Measurements from ENCODE around the gene SDK2.

DNA sequence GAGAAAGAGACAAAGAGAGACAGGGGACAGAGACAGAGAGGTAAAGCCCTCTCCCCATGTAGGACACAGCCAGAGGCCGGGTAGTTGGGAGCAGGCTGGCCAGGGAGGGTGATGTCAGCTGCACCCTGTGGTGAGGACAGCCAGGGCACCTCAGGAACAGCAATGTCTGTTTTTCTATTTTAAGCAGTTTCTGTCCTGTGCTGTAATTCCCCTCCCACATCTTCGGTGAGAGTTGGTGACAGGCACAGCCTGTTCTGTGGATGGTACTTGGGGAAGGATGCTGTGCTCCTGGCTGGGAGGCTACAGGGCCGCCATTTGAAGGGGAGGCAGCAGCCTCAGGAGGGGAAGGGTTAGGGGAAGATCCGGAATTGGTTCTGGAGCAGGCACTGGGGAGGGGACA lies 163.5 kb downstream of the SDK2 start:
- TF ChIP-seq, protein P1, sequence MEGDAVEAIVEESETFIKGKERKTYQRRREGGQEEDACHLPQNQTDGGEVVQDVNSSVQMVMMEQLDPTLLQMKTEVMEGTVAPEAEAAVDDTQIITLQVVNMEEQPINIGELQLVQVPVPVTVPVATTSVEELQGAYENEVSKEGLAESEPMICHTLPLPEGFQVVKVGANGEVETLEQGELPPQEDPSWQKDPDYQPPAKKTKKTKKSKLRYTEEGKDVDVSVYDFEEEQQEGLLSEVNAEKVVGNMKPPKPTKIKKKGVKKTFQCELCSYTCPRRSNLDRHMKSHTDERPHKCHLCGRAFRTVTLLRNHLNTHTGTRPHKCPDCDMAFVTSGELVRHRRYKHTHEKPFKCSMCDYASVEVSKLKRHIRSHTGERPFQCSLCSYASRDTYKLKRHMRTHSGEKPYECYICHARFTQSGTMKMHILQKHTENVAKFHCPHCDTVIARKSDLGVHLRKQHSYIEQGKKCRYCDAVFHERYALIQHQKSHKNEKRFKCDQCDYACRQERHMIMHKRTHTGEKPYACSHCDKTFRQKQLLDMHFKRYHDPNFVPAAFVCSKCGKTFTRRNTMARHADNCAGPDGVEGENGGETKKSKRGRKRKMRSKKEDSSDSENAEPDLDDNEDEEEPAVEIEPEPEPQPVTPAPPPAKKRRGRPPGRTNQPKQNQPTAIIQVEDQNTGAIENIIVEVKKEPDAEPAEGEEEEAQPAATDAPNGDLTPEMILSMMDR (conservative IDR thresholded peaks at IDR 0.05; ENCODE audit: low read depth, low read length), result no peak
- no peak for TF ChIP-seq EZH2 (IDR thresholded peaks at IDR 0.05; ENCODE audit: borderline replicate concordance, low read depth, low read length, poor library complexity, severe bottlenecking)
